Testis (tissue), 2 donors: ENCODE results near the gene ADGRA1.

Experiments
- POLR2A ChIP-seq: fragments of 450-650 bp; IDR thresholded peaks from one replicate; pipeline ENCODE4 v1.6.1; 2017; ENCODE audit warnings: antibody characterized with exemption, mild to moderate bottlenecking, moderate library complexity
- TF ChIP-seq, protein P1 (sequence below), 3 experiments: fragments of 450-650 bp in 2 of 3; fragments of 200-600 bp in 1 of 3; sonication (generic) in 1 of 3; IDR thresholded peaks; one replicate each; pipeline ENCODE4 v1.5.1; 2016 to 2019; ENCODE audit warnings: antibody characterized with exemption in 3 of 3, mild to moderate bottlenecking in 2 of 3, moderate library complexity in 1 of 3

DNA sequence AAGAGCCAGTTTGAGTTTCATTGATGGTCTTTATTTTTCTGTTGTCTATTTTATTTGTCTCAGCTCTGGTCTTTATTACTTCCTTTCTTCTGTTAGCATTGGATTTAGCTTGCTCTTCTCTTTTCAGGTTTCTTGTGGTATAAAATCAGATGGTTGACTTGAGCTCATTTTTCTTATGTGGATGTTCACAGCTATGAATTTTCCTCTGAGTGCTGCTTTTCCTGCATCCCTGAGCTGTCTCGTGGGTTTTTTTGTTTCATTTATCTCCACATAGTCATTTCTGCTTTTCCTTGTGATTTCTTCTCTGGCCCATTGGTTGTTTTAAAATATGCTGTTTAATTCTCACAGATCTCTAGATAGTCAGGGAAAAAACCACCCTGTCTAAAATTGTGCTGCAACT lies 19.7 kb downstream of the ADGRA1 start:
- TF ChIP-seq, protein P1, sequence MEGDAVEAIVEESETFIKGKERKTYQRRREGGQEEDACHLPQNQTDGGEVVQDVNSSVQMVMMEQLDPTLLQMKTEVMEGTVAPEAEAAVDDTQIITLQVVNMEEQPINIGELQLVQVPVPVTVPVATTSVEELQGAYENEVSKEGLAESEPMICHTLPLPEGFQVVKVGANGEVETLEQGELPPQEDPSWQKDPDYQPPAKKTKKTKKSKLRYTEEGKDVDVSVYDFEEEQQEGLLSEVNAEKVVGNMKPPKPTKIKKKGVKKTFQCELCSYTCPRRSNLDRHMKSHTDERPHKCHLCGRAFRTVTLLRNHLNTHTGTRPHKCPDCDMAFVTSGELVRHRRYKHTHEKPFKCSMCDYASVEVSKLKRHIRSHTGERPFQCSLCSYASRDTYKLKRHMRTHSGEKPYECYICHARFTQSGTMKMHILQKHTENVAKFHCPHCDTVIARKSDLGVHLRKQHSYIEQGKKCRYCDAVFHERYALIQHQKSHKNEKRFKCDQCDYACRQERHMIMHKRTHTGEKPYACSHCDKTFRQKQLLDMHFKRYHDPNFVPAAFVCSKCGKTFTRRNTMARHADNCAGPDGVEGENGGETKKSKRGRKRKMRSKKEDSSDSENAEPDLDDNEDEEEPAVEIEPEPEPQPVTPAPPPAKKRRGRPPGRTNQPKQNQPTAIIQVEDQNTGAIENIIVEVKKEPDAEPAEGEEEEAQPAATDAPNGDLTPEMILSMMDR (IDR thresholded peaks at IDR 0.05) = no peak
- TF ChIP-seq POLR2A = no peak
